C4-2B (cell line): Measurements from ENCODE around the gene SSH2.

Experiments used
- H3K27ac ChIP-seq: fragments of 450-650 bp; 2 replicates; pipeline ENCODE4 v1.5.1; 2017
- ZFX ChIP-seq: fragments of 450-650 bp; IDR thresholded peaks from 2 replicates; pipeline ENCODE4 v1.6.1; 2017
- TF ChIP-seq, protein P1 (sequence below): fragments of 450-650 bp; conservative IDR thresholded peaks from 2 replicates; pipeline ENCODE4 v1.5.1; 2017; ENCODE audit warnings: mild to moderate bottlenecking

The SSH2 gene

DNA sequence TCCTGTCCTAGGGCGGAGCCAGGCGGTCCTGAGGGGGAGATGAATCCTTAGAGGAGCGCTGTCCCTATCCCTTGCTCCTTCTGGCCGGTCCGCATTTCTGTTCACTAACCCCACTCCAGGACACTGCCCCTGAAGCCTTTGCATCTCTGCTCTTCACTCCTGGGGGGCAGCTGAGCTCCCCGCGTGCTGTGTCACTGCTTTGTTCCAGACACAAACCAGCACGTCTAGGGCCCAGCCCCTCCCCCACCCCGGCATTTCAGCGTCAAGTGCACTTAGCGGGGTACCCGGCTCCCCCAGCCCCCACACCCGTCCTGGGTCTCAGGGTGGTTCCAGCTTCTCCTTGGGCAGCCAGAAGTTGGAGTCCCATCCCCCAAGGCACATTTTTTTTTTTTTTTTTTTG, 316.2 kb downstream of the SSH2 start:
- TF ChIP-seq, protein P1, sequence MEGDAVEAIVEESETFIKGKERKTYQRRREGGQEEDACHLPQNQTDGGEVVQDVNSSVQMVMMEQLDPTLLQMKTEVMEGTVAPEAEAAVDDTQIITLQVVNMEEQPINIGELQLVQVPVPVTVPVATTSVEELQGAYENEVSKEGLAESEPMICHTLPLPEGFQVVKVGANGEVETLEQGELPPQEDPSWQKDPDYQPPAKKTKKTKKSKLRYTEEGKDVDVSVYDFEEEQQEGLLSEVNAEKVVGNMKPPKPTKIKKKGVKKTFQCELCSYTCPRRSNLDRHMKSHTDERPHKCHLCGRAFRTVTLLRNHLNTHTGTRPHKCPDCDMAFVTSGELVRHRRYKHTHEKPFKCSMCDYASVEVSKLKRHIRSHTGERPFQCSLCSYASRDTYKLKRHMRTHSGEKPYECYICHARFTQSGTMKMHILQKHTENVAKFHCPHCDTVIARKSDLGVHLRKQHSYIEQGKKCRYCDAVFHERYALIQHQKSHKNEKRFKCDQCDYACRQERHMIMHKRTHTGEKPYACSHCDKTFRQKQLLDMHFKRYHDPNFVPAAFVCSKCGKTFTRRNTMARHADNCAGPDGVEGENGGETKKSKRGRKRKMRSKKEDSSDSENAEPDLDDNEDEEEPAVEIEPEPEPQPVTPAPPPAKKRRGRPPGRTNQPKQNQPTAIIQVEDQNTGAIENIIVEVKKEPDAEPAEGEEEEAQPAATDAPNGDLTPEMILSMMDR = no peak
- no peak for TF ChIP-seq ZFX

DNA sequence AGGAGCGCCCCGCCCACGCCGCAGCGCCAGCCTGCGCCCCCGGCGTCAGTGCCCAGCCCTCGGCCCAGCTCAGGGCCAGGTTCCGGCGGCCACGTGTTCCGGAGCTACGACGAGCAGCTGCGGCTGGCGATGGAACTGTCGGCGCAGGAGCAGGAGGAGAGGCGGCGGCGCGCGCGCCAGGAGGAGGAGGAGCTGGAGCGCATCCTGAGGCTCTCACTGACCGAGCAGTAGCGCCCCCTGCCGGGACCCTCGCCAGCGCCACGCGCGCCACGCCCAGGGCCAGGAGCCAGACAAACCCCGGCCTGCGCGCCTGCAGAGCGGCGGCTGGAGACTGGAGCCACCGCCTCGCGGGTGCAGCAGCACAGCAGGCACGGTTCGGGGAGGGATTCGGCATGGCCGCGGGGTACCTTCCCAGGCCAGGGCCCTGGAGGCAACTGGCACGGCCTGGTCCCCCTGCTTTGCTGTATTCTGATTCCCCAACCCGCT, 316.6 kb downstream of the SSH2 start:
- H3K27ac ChIP-seq = no peak overlapping the region
- TF ChIP-seq ZFX = no peak

More for the DNA sequence above, 316.2 kb downstream of the SSH2 start:
- H3K27ac ChIP-seq = no peak overlapping the region

DNA sequence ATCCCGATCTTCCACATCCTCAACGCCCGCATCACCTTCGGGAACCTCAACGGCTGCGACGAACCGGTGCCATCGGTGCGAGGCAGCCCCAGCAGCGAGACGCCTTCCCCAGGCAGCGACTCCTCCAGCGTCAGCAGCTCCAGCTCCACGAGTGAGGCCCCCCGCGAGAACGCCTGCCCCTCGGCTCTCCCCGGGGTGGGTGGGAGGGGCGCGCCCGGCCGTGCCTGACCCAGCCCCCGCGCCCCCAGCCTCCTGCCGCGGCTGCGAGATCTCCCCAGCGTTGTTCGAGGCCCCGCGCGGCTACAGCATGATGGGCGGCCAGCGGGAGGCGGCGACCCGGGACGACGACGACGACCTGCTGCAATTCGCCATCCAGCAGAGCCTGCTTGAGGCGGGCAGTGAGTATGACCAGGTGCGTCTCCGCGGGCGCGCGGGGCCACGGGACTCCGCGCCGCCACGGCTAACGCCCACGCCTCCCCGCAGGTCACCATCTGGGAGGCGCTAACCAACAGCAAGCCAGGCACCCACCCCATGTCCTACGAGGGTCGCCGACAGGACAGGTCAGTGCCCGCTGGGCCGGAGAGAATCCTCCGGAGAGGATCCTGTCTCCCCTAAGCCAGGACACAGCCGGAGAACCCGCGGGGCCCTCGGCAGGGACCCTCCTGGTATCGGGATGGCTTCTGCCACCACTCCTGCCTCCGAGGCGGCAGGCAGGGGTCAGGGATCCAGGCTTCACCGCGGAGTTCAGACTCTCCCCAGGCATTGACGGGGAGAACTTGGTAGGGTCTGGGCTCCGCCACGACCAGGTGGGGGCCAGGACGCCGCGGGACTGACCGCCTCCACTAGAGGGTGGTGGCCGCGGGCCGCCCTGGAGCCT, 317.4 kb downstream of the SSH2 start:
- H3K27ac ChIP-seq = no peak overlapping the region
- TF ChIP-seq, protein P1 = no peak
- no peak for TF ChIP-seq ZFX

DNA sequence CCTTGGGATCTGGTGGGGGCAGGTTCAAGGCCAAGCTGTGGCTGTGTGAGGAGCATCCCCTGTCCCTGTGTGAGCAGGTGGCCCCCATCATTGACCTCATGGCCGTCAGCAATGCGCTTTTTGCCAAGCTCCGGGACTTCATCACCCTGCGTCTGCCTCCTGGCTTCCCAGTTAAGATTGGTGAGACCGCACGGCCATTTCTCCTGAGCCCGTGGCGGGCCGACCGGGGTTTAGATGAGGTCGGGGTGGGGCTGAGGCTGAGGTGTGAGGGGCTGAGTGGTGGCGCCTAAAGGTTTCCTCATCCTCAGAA, 318.0 kb downstream of the SSH2 start:
- H3K27ac ChIP-seq = no peak overlapping the region
- TF ChIP-seq, protein P1 = no peak
- no peak for TF ChIP-seq ZFX

DNA sequence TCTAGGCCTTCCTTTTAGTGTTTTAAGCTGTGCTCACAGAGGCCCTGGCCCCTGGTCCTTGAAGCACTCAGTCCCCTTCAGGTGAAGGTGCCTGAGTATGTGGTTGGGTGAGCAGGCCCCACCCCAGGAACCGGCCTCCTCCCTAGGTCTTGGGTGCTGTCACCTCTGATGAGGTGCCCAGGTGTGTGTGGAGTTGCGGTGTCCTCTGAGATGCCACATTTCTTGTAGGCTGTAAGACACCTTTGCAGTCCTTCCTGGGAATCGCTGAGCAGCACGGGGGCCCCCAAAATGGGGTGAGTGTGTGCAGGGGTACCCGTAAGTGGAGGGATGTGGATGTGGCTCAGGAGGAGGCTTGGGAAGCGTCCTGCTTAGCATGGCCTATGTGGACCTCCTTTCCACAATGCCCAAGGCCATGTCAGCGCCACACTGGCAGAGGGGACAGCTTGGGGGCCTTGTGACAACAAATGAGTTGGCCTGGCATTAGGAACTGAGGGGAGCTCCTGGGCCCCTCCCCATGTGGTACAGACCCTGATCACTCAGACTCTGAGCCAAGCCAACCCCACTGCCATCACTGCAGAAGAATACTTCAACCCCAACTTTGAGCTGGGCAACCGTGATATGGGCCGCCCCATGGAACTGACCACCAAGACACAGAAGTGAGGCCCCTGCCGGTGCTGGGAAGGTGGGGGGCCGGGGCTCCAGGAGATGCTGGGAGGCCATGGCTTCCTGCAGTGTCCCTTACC, 318.5 kb downstream of the SSH2 start:
- TF ChIP-seq, protein P1 = no peak
- no peak for TF ChIP-seq ZFX
- H3K27ac ChIP-seq = no peak overlapping the region

DNA sequence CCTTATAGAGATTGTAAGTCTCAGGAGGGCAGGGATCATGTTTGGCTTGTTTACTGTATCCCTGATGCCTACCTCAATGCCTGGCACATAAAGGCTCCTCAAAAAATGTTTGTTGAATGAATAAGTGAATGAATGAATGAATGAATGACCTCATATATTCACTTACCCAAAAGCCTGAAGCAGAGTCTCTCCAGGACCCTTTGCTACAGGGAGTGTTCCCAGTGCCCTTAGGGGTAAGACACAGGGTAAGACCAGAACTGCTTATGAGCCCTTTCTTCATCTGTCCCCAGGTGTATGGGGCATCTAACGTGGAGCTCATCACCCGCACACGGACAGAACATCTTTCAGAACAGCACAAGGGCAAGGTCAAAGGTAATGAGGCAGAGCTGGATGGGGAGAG, 319.6 kb downstream of the SSH2 start:
- no peak overlapping the region for H3K27ac ChIP-seq
- TF ChIP-seq, protein P1 = no peak
- TF ChIP-seq ZFX = no peak

DNA sequence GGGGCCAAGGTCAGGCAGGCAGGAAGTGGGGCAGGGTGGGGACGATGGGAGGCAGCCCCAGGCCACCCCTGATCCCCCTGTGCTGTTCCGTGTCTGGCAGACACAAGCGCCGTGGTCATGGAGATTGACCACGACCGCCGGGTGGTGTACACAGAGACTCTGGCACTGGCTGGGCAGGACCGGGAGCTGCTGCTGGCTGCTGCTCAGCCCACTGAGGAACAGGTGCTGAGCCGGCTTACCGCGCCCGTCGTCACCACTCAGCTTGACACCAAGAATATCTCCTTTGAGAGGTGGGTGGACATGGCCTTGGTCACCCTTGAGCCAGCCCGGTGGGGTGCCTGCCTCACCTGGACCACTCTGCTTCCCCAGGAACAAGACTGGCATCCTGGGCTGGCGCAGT, 321.0 kb downstream of the SSH2 start:
- H3K27ac ChIP-seq = no peak overlapping the region; the same call in 1 of the 2 replicates
- TF ChIP-seq, protein P1 = no peak
- TF ChIP-seq ZFX = no peak
